ENCODE data around the gene MANF.
A peak's percentile ranks its signal among the peaks of the same experiment; 100 is the strongest.

- TF ChIP-seq CTCF (IDR thresholded peaks at IDR 0.05) (peak; percentile 82 to 96 (median 95)), POLR2A (IDR thresholded peaks at IDR 0.05) (peak; percentile 80)
These were observed 6.0 kb downstream of the MANF start, which contains the start of gene RBM15B for GRCh38 chr3:51391075-51391565.
